HG03039 (cell line): ENCODE results near the gene KLHDC10.
"Not testable (repeated sequence)": the region's sequence is repeated elsewhere in the genome, so short reads cannot be mapped to it uniquely, and the experiment has no call there.

Source experiments
- ATAC-seq: cut with Tn5 transposase; IDR thresholded peaks from one replicate; pipeline ENCODE4 v1.9.1; 2021; ENCODE audit warnings: mild to moderate bottlenecking, moderate library complexity; ENCODE audit not compliant: unreplicated experiment

The KLHDC10 gene

GRCh38 chr7:130139193-130139960 lies 69.0 kb downstream of the KLHDC10 start:
- no peak for ATAC-seq

GRCh38 chr7:130140551-130141160 lies 70.3 kb downstream of the KLHDC10 start:
- ATAC-seq, result no peak

DNA sequence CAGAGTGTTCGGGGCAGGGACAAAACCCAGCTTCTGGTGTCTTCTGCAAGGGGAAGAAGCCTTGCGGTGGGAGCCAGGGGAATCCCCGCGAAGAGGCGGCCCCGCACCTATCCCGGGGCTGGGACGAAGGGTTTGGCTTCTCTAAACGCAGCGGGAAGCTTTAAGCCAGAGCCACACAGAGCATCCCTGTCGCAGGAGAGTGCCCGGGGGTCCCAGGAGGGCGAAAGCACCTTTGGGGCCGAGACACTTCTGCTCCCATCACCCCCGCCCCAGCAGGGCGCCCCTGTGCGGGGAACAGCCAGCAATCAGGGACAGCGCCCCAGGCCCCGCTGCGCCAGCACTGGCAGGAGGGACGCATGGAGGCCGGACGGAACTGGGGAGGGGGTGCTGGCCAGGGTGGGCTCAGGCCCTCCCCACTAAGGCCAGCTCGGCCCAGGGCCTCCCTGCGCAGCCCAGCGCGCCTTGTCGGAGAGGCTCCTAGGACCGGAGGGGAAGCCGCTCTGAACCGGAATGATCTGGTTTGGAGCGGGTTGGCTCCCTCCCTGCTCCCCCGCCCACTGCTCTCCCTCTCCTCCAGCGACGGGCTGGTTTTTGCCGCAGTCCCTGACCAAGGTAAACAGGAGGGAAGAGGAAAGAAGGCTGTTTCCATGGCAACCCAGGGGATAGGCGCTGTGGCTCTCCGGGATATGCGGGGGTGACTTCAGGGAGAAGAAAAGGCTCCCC lies 71.0 kb downstream of the KLHDC10 start:
- ATAC-seq, result no peak

DNA sequence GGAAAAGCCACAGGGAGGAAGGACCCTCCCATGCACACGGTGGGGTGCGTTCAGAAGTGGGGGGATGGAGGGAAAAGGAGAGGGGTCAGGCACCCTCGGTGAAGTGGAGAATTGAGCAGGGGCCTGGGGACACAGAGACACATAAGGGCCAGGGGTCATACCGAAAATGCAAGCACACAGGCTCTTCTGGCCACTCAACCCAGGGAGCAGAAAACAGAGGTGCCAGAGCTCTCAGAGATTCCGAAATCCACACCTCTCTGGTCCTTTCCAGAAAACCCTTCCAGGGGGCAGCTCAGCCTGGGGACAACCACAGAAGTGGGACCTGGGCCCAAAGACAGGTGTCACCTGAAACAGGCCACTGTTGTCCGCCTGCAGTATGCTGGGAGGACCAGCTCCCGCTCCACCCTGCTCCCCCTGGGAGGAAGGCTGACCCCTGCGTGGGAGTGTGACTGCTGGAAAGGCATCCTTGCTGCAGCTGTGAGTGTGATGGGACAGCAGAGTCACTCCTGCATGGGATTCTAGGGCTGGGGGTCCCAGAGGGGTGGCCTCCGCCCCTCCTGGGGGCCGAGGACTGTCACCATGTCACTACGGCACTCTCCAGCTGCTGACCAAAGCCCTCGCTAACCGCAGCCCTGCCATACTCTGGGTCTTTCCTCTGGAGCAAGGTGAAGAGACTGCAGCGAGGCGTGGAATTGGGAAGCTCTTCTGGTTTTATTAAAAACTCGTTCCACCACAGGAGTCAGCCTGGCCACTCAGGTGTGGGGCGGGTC lies 71.7 kb downstream of the KLHDC10 start:
- no peak for ATAC-seq

- ATAC-seq, result no peak
These were observed 72.5 kb downstream of the KLHDC10 start for GRCh38 chr7:130142654-130143333.

DNA sequence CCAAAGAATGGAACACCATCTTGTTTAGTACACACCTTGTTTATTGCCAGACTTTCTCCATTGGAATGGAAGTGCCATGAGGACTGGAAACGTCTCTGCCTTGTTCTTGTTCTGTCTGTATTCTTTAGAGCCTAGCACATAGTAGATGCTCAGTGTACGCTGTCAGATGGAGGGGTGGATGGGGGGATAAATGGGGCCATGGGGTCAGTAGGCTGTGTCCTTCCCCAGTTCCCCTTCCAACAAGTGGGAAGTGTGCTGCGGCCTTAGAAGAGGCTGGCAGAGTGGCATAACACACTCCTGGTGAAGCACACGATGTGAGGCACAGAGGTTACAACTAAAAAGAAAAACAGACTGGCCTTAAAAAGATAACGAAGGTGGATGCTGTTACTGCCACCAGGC lies 73.0 kb downstream of the KLHDC10 start:
- no peak for ATAC-seq

DNA sequence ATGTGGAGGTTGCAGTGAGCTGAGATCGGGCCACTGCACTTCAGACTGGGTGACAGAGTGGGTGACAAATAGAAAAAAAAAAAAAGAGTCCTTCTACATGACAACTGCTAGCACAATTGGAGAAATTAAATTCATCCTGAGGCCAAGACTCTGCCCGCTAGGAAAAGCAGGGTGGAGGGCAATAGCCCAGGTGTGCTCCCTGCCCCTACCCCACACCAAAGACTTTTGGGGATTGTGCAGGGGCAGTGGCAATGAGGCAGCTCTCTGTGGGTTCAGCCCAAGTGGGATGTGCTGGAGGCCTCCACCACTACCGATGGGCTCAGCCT lies 73.6 kb downstream of the KLHDC10 start:
- ATAC-seq, result no peak

- ATAC-seq, result no peak
These were observed 74.2 kb downstream of the KLHDC10 start for GRCh38 chr7:130144312-130145171.

GRCh38 chr7:130145424-130146100 lies 75.2 kb downstream of the KLHDC10 start:
- no peak for ATAC-seq

DNA sequence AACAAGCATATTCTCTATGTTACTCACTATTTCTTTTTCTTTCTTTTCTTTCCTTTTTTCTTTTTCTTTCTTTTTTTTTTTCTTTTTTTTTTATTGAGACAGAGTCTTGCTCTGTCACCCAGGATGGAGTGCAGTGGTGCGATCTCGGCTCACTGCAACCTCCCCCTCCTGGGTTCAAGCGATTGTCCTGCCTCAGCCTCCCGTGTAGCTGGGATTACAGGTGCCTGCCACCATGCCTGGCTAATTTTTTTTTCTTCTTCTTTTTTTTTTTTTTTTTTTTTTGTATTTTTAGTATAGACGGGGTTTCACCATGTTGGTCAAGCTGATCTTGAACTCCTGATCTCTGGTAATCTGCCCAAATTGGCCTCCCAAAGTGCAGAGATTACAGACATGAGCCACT lies 75.8 kb downstream of the KLHDC10 start:
- ATAC-seq, result not testable (repeated sequence)

- no peak for ATAC-seq
These were observed 76.5 kb downstream of the KLHDC10 start for GRCh38 chr7:130146693-130147405.

GRCh38 chr7:130147710-130148325 lies 77.5 kb downstream of the KLHDC10 start:
- no peak for ATAC-seq

DNA sequence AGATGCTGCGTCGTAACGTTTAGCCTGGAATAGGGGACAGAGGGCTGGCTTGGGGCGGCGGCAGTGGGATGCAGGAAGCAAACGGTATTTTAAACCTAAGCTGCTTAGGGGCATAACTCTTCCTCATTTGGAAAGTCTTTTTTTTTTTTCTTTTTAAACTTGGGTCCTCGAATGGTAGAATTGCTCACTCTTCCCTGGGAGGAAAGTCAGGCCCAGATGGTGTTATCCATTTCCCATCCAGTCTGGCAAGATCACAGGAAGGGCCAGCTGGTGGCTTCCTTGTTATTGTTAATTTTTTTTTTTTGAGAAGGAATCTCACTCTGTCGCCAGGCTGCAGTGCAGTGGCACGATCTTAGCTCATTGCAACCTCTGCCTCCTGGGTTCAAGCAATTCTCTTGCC lies 78.2 kb downstream of the KLHDC10 start:
- no peak for ATAC-seq

- ATAC-seq, result no peak
These were observed 79.2 kb downstream of the KLHDC10 start for GRCh38 chr7:130149281-130150139.

DNA sequence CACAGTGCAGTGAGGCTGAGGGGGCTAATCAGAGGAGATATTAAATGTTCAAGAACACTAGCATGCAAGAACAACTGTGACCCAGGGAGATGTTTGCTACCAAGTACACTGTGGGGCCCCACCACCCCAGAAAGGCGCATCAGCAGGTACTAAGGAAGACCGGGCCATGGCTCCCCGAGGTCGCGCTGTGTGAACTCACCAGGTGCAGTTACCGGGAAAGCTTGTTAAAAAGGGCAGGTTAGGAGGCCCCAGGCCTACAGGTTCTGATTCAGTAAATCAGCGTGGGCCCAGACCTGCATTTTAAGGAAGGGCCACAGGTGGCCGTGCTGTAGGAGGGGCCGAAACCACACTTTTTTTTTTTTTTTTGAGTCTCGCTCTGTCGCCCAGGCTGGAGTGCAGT lies 80.3 kb downstream of the KLHDC10 start:
- ATAC-seq, result no peak

DNA sequence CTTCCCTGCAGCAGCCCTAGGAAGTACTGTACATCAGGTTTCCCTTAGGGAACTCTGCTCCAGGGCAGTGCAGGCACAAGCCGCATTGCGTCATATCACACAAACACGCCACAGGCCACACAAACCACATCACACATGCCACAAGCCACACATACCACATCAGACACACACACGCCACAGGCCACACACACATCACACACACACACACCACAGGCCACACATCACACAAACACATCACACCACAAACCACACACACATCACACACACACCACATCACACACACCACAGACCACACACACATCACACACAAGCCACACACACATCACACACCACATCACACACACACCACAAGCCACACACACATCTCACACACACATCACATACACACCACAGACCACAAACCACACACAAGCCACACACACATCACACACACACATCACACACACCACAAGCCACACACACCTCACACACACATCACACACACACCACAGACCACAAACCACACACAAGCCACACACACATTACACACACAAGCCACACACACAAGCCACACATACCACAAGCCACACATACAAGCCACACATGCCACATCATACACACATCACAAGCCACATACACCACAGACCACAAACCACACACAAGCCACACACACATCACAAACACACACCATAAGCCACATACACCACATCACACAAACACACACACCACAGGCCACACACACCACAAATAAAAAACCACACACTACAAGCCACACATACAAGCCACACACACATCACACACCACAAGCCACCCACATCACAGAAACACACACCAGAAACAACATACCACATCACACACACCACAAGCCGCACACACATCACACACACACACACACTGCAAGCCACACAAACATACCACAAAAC lies 81.5 kb downstream of the KLHDC10 start:
- no peak for ATAC-seq
